T-helper 2 cell treated with Interferon-gamma antibody and Interleukin-4, amounts not matched to agents 5 μg/mL and 100 μg/mL, for 36 hours (primary cell): Measurements from ENCODE around the gene MEX3B.
A peak's percentile ranks its signal among the peaks of the same experiment; 100 is the strongest.
"Not testable (repeated sequence)": the region's sequence is repeated elsewhere in the genome, so short reads cannot be mapped to it uniquely, and the experiment has no call there.

ENCODE experiments used
- DNase-seq: peaks from one replicate; pipeline ENCODE4 v3.0.0; 2021; ENCODE audit warnings: low spot score
- H3K27ac Mint-ChIP-seq: one replicate; pipeline ENCODE4 v1.8.0; 2021; ENCODE audit warnings: mild to moderate bottlenecking, mixed read lengths
- H3K27me3 Mint-ChIP-seq: one replicate; pipeline ENCODE4 v1.8.0; 2021; ENCODE audit warnings: low read depth, mixed read lengths
- H3K36me3 Mint-ChIP-seq: one replicate; pipeline ENCODE4 v1.8.0; 2021; ENCODE audit warnings: low read depth, mixed read lengths
- H3K4me1 Mint-ChIP-seq: one replicate; pipeline ENCODE4 v1.8.0; 2021; ENCODE audit warnings: low read depth, mixed read lengths
- H3K4me3 Mint-ChIP-seq: one replicate; pipeline ENCODE4 v1.8.0; 2022; ENCODE audit warnings: mild to moderate bottlenecking, moderate library complexity, mixed read lengths
- H3K9me3 Mint-ChIP-seq: one replicate; pipeline ENCODE4 v1.8.0; 2021; ENCODE audit warnings: mixed read lengths

MEX3B gene

GRCh38 chr15:82044373-82045178 is 1.2 kb downstream of the MEX3B start:
- Mint-ChIP-seq H3K36me3 (no peaks in the 10 kb centered on the region), H3K27ac (peak overlapping the region; percentile 52), H3K9me3 (no peaks in the 10 kb centered on the region), H3K4me1 (peaks cover 9% of the 10 kb centered on the region), H3K4me3 (peak overlapping the region; percentile 86), H3K27me3 (peaks cover 33% of the 10 kb centered on the region)
- DNase-seq, result peak; percentile 17

GRCh38 chr15:82043796-82044372 is 1.9 kb downstream of the MEX3B start:
- DNase-seq, result no peak
- Mint-ChIP-seq H3K9me3 (no peaks in the 10 kb centered on the region), H3K27ac (no peak overlapping the region)

GRCh38 chr15:82043130-82043673 is 2.6 kb downstream of the MEX3B start:
- peak overlapping the region; percentile 50 for H3K4me3 Mint-ChIP-seq

More at GRCh38 chr15:82043796-82044372, 1.9 kb downstream of the MEX3B start:
- Mint-ChIP-seq H3K27me3 (peaks cover 26% of the 10 kb centered on the region), H3K4me3 (peak overlapping the region; percentile 86), H3K4me1 (peaks cover 9% of the 10 kb centered on the region), H3K36me3 (no peaks in the 10 kb centered on the region)

GRCh38 chr15:82040862-82041261 is 5.0 kb downstream of the MEX3B start:
- no peak overlapping the region for H3K27ac Mint-ChIP-seq
- no peaks in the 10 kb centered on the region for H3K36me3 Mint-ChIP-seq
- DNase-seq, result no peak

More at GRCh38 chr15:82043130-82043673, 2.6 kb downstream of the MEX3B start:
- H3K9me3 Mint-ChIP-seq, result no peaks in the 10 kb centered on the region
- H3K27ac Mint-ChIP-seq, result no peak overlapping the region
- no peak for DNase-seq
- H3K27me3 Mint-ChIP-seq, result peaks cover 20% of the 10 kb centered on the region
- H3K4me1 Mint-ChIP-seq, result peaks cover 9% of the 10 kb centered on the region
- H3K36me3 Mint-ChIP-seq, result no peaks in the 10 kb centered on the region

GRCh38 chr15:82040390-82040789 is 5.4 kb downstream of the MEX3B start:
- peaks cover 9% of the 10 kb centered on the region for H3K4me1 Mint-ChIP-seq
- no peaks in the 10 kb centered on the region for H3K36me3 Mint-ChIP-seq
- DNase-seq, result no peak
- H3K9me3 Mint-ChIP-seq, result no peaks in the 10 kb centered on the region
- H3K27ac Mint-ChIP-seq, result no peak overlapping the region
- H3K27me3 Mint-ChIP-seq, result peaks cover 11% of the 10 kb centered on the region
- H3K4me3 Mint-ChIP-seq, result no peak overlapping the region

More at GRCh38 chr15:82040862-82041261, 5.0 kb downstream of the MEX3B start:
- Mint-ChIP-seq H3K4me1 (peaks cover 9% of the 10 kb centered on the region), H3K4me3 (no peak overlapping the region), H3K27me3 (peaks cover 11% of the 10 kb centered on the region), H3K9me3 (no peaks in the 10 kb centered on the region)

GRCh38 chr15:82039871-82040270 is 5.9 kb downstream of the MEX3B start:
- peaks cover 9% of the 10 kb centered on the region for H3K27me3 Mint-ChIP-seq
- no peak overlapping the region for H3K4me3 Mint-ChIP-seq
- no peak for DNase-seq
- H3K27ac Mint-ChIP-seq, result no peak overlapping the region
- peaks cover 6% of the 10 kb centered on the region for H3K4me1 Mint-ChIP-seq
- H3K9me3 Mint-ChIP-seq, result no peaks in the 10 kb centered on the region
- no peaks in the 10 kb centered on the region for H3K36me3 Mint-ChIP-seq

GRCh38 chr15:82036461-82036860 is 9.4 kb downstream of the MEX3B start:
- no peaks in the 10 kb centered on the region for H3K9me3 Mint-ChIP-seq
- no peak overlapping the region for H3K27ac Mint-ChIP-seq
- no peak for DNase-seq
- H3K27me3 Mint-ChIP-seq, result peaks cover 5% of the 10 kb centered on the region
- no peaks in the 10 kb centered on the region for H3K36me3 Mint-ChIP-seq
- H3K4me1 Mint-ChIP-seq, result no peaks in the 10 kb centered on the region
- H3K4me3 Mint-ChIP-seq, result no peak overlapping the region

GRCh38 chr15:82031871-82032270 is 13.9 kb downstream of the MEX3B start:
- no peak overlapping the region for H3K4me3 Mint-ChIP-seq
- H3K27me3 Mint-ChIP-seq, result peaks cover 3% of the 10 kb centered on the region
- DNase-seq, result no peak

GRCh38 chr15:82030176-82030575 is 15.6 kb downstream of the MEX3B start:
- Mint-ChIP-seq H3K4me3 (no peak overlapping the region), H3K36me3 (no peaks in the 10 kb centered on the region), H3K9me3 (no peaks in the 10 kb centered on the region), H3K27me3 (peaks cover 3% of the 10 kb centered on the region), H3K27ac (no peak overlapping the region), H3K4me1 (no peaks in the 10 kb centered on the region)
- no peak for DNase-seq

More at GRCh38 chr15:82031871-82032270, 13.9 kb downstream of the MEX3B start:
- Mint-ChIP-seq H3K9me3 (no peaks in the 10 kb centered on the region), H3K4me1 (no peaks in the 10 kb centered on the region), H3K27ac (no peak overlapping the region), H3K36me3 (no peaks in the 10 kb centered on the region)

- H3K36me3 Mint-ChIP-seq, H3K27me3 Mint-ChIP-seq, H3K4me1 Mint-ChIP-seq, H3K4me3 Mint-ChIP-seq, H3K9me3 Mint-ChIP-seq, DNase-seq, H3K27ac Mint-ChIP-seq: not testable (repeated sequence)
Measured at GRCh38 chr15:82028163-82028562, 17.7 kb downstream of the MEX3B start.

GRCh38 chr15:82021992-82022391 is 23.8 kb downstream of the MEX3B start:
- Mint-ChIP-seq H3K4me3 (no peak overlapping the region), H3K4me1 (no peaks in the 10 kb centered on the region), H3K9me3 (no peaks in the 10 kb centered on the region), H3K27me3 (peaks cover 9% of the 10 kb centered on the region), H3K36me3 (no peaks in the 10 kb centered on the region), H3K27ac (no peak overlapping the region)
- DNase-seq, result no peak

- no peaks in the 10 kb centered on the region for H3K36me3 Mint-ChIP-seq
- H3K27ac Mint-ChIP-seq, result no peak overlapping the region
- no peaks in the 10 kb centered on the region for H3K9me3 Mint-ChIP-seq
- no peak overlapping the region for H3K4me3 Mint-ChIP-seq
- no peak for DNase-seq
- H3K4me1 Mint-ChIP-seq, result no peaks in the 10 kb centered on the region
- peaks cover 9% of the 10 kb centered on the region for H3K27me3 Mint-ChIP-seq
Measured at GRCh38 chr15:82020625-82021394, 25.0 kb downstream of the MEX3B start.

- H3K4me1 Mint-ChIP-seq, result no peaks in the 10 kb centered on the region
- no peak overlapping the region for H3K27ac Mint-ChIP-seq
- no peaks in the 10 kb centered on the region for H3K36me3 Mint-ChIP-seq
- H3K4me3 Mint-ChIP-seq, result no peak overlapping the region
- H3K27me3 Mint-ChIP-seq, result peaks cover 5% of the 10 kb centered on the region
- no peak for DNase-seq
- no peaks in the 10 kb centered on the region for H3K9me3 Mint-ChIP-seq
Measured at GRCh38 chr15:82018201-82018600, 27.6 kb downstream of the MEX3B start.

- Mint-ChIP-seq H3K27ac (no peak overlapping the region), H3K4me3 (no peak overlapping the region), H3K4me1 (no peaks in the 10 kb centered on the region), H3K27me3 (peaks cover 5% of the 10 kb centered on the region), H3K9me3 (no peaks in the 10 kb centered on the region), H3K36me3 (no peaks in the 10 kb centered on the region)
- no peak for DNase-seq
Measured at GRCh38 chr15:82017656-82018055, 28.2 kb downstream of the MEX3B start.
